DMS53 (cell line): ENCODE results near the gene PSENEN.
A peak's percentile ranks its signal among the peaks of the same experiment; 100 is the strongest.

Experiments
- DNase-seq: peaks from one replicate; lab custom pipeline; 2025; lab: John Stamatoyannopoulos, UW

The PSENEN gene

DNA sequence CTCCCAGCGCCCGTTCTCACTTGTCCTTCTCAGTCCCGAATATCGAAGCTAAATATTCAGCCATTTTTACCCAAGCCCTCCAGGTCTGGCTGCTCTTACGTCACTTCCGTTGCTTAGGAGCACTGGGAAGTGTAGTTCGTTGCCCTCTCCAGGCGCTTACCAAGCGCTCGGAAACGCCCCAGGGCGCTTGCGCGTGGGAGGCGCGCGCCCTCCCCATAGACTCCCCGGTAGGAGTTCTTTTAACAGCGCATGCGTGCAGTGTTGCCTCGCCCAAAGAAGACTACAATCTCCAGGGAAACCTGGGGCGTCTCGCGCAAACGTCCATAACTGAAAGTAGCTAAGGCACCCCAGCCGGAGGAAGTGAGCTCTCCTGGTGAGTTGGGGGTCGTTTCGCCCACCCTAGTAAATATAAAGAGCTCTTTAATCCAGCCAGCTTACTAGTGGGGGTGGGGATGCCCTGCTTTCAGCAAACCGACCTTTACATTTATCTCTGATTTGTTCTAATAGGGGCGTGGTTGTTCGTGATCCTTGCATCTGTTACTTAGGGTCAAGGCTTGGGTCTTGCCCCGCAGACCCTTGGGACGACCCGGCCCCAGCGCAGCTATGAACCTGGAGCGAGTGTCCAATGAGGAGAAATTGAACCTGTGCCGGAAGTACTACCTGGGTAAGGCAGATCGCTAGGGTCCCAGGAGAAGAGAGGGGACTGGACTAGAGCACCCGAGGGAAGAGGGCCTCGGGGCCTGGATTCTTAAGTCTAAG is at the start of gene PSENEN, which contains the start of gene U2AF1L4:
Gene PSENEN, plus strand, starts transcription at position 324 of the 759 bp plus-strand sequence. Its CDS starts 280 bp downstream, at position 604.
Gene U2AF1L4, minus strand, starts transcription at position 91 of the 759 bp plus-strand sequence. Its CDS starts 27 bp downstream, at position 64.
- peak; percentile 100 for DNase-seq

- DNase-seq, result no peak
These were observed 49.5 kb upstream of the PSENEN start for GRCh38 chr19:35695895-35696422.

GRCh38 chr19:35696835-35697234 is 48.6 kb upstream of the PSENEN start:
- DNase-seq, result peak; percentile 52

GRCh38 chr19:35702223-35703012 is 43.0 kb upstream of the PSENEN start:
- peak; percentile 100 for DNase-seq

DNA sequence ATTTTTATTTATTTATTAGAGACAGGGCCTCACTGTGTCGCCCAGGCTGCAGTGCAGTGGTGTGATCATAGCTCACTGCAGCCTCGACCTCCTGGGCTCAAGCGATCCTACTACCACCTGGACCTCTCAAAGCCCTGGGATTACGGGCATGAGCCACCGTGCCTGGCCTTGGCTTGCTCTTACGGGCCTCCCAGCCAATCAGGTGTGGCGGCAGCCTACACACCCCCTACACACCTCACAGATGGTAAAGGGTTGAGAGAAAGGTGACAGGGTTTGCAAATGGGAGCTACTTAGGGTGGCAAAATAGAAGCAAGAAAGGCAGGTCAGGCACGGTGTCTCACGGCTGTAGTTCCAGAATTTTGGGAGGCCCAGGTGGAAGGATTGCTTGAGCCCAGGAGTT is 42.1 kb upstream of the PSENEN start:
- peak; percentile 84 for DNase-seq

- DNase-seq, result peak; percentile 33
These were observed 41.2 kb upstream of the PSENEN start, which contains the start of gene ZBTB32 for GRCh38 chr19:35704218-35704617. Gene ZBTB32 (plus strand): TSS chr19:35704558. CDS start chr19:35714627, 10,069 bp downstream.

- peak; percentile 43 for DNase-seq
These were observed 37.1 kb upstream of the PSENEN start for GRCh38 chr19:35708391-35708790.

- DNase-seq, result no peak
These were observed 34.4 kb upstream of the PSENEN start for GRCh38 chr19:35710784-35711723.

DNA sequence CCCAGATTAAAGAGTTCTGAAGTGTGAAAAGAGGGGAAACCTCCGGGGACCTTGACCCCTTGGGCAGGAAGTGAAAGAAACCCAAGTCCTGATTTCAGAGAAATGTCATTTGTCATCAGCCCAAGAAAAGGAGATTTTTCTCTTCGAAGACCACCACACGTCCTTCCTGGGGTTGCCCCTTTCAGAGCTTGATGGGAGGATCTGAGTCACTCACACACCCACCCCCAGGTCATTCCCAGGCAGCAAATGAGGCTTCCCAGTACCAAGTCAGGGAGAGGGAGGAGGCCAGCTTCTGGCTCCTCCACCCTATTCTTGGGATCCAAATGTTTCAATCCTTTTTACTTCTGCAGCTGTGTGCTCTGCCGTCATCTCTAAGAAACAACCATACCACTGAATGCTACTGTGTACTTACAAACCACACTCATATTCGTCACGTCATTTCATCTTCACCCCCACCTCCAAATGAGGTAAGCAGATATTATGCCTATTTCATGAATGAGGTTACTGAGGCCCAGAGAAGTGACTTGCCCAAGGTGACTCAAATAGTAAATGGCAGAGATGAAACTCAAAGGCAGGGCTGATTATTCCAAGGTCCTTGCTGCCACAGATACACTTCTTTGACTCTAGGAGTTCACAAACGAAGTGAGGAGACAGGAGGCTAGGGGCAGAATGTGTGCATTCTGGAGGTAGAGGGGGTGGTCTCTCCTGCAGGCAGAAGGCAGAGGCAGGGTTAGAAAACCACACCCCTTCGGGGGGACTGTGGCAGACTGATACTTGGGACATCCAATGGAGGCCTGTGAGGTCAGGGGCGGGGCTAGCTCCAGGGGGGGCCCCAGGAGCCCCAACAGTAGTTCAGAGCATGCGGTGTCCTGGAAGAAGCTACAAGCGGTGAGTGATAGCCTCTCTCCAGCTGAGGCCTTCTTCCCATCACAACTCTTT is 32.6 kb upstream of the PSENEN start:
- no peak for DNase-seq

DNA sequence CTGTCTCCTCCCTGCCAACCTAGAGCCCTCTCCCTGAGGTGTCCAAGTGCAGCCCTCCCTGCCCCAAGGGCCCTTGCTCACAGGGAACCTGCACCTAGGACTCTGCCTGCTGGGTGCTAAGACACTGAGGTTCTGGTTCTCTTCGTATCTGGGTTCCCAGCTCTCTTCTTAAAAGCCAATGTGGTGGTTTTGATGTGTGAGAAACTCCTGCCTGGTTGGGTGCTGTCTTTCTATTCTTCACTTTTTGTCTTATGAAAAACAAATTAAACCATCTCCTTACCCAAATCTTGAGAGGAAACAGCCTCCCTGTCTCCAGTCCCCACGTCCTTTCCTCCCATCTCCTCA is 32.0 kb upstream of the PSENEN start:
- no peak for DNase-seq

DNA sequence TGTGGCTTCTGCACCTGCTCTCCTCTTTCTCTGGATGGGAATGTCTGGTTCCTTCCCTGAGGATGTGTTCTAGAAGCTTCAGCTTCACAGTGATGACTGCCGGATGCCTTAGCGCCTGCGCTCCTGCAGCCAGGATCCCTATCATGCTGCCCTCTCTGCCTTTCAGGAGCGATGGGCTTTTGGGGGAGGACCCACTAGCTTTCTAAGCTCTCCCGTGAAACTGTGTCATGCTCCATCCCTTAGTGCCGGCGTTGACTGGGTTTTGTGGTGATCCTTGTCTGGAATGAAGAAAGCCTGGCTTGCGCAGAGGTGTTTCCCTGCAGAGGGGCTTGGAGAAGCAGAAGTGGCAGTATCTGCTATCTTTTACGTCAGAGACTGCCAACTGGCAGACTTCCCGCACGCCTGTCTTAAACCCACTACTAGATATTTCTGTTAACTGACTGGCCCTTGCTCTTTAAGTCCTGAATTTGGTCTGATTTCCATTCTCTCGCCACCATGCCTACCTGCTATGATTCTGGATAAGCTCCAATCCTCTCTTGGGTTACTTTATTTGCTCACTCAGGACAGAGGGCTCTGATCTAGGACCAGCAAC is 31.5 kb upstream of the PSENEN start:
- no peak for DNase-seq

GRCh38 chr19:35714601-35715354 is 30.7 kb upstream of the PSENEN start:
- peak; percentile 40 for DNase-seq

GRCh38 chr19:35715355-35715809 is 30.1 kb upstream of the PSENEN start:
- DNase-seq, result no peak

DNA sequence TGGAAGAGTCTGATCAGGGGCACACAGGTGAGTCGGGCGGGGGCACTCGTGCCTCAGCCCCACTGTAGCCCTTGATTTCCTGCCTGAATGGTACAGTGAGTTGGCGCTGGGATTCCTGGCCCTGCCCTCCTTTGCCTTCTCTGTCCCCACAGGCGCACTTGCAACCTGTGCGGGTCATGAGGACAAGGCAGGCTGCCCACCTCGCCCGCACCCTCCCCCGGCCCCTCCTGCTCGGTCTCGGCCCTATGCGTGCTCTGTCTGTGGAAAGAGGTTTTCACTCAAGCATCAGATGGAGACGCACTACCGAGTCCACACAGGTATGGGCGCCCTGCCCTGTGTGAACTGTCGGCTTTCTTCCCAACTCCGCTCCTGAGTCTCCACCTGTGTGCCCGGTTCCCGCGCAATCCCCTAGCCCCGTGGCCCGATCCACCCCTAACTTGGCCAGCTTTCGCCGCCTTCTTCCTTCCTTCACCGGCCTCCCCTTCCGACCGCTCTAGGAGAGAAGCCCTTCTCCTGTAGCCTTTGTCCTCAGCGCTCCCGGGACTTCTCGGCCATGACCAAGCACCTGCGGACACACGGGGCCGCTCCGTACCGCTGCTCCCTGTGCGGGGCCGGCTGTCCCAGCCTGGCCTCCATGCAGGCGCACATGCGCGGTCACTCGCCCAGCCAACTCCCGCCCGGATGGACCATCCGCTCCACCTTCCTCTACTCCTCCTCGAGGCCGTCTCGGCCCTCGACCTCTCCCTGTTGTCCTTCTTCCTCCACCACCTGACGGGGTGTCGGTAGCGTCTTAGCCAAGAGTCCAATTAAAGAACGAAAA is 29.3 kb upstream of the PSENEN start:
- DNase-seq, result peak; percentile 90

DNA sequence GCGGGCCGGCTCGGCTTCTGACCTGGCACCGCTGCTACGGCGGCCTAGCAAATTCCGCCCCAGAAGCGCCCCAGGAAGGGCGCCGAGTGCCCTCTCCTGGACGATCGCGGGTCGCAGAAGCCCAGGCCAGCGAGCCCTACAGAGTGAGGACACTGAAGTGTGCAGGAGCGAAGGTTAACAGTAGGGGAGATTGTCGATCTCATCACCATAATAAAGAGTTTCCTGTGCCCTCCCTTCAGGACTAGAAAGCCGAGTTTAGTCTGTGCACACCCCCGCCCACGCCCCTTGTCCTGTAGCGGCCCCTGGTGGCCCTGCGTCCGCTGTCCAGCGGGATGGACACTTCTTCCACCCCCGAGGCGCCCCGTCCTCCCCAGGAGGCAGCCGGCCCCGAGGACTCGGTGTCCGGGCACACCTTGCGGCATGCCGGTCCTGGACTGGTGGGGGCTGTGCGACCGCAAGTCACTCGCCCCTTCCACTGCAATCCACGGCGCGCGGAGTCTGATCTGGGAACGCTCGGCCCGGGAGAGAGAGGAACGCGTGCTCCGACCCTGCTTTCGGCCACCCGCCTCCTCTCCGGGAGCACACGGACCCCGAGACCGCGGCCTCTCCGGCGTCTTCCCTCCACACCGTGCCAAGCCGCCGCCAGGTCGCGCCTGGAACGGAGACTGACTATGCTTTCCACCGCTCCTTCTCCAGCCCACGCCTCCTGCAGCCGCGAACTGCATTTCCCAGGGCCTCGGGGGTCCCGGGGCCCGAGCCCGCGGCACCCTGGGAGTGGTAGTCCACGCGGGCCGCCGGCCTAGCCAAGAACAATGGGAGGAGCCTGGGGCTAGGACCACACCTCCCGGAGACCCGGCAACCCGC is 28.4 kb upstream of the PSENEN start:
- DNase-seq, result peak; percentile 98

DNA sequence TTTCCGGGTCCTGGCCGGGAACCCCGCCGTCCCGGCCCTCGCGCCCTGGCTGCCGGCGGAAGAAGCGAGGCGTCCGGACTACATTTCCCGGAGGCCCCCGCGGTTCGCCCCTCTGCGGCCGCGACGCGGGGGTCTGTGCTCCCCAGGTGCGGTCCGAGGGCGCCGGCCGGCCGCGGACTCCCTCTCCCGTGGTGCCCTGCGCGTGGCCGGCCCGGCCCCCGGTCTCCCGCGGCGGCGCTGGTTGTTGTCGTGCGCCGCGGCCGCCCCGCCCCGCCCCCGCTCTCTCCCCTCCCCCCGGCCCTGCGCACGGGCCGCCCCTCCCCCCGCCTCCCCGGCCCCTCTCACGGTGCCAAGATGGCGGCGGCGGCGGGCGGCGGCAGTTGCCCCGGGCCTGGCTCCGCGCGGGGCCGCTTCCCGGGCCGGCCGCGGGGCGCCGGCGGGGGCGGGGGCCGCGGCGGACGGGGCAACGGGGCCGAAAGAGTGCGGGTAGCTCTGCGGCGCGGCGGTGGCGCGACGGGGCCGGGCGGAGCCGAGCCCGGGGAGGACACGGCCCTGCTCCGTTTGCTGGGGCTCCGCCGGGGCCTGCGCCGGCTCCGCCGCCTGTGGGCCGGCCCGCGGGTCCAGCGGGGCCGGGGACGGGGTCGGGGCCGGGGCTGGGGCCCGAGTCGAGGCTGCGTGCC is 27.6 kb upstream of the PSENEN start, which contains the start of gene KMT2B:
Gene KMT2B, plus strand, starts transcription at position 339 of the 680 bp plus-strand sequence. Its CDS starts 16 bp downstream, at position 355.
- peak; percentile 99 for DNase-seq
